GM19043 (cell line): ENCODE results near the gene PLCXD3.
A peak's percentile ranks its signal among the peaks of the same experiment; 100 is the strongest.

Source experiments
- ATAC-seq: cut with Tn5 transposase; IDR thresholded peaks from one replicate; pipeline ENCODE4 v1.9.1; 2021; ENCODE audit warnings: low read depth; ENCODE audit not compliant: unreplicated experiment

Gene PLCXD3

DNA sequence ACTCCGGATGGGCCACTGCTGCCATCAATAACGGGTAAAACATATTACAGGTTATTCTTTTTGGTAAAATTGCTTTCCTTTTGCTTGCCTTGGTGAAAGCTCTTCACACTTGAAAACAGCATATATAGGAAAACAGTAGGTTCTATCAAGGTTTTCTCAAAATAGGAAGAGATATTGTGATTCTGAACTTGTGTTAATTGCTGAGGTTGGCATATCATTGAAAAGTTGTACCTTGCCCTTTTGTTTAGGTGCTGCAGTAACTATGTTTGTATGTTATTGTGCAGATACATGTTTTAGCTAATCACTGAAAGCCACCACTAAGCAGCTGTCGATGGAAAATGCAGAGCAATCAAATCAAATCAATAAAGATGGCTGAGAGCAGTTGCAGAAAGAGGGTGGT, 219.1 kb downstream of the PLCXD3 start:
- no peak for ATAC-seq

DNA sequence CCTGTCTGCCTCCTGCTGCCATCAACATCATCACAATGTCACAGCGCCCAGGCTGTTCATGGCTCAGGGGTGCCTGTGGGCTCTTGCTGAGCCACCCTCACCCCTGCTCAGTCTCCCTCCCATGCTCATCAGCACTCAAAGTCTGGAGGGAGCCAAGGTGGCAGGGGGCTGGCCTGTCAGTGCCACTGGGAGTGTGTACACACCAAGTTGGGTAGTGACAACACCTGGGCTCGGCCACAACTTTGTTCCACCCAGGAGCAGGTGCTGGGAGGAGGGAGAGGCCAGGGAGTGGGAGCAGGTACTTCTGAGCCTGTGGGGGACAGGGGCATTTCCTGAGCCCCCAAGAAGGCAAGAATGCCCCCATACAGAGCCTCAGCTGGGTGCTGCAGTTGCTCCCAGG, 219.6 kb downstream of the PLCXD3 start:
- no peak for ATAC-seq

DNA sequence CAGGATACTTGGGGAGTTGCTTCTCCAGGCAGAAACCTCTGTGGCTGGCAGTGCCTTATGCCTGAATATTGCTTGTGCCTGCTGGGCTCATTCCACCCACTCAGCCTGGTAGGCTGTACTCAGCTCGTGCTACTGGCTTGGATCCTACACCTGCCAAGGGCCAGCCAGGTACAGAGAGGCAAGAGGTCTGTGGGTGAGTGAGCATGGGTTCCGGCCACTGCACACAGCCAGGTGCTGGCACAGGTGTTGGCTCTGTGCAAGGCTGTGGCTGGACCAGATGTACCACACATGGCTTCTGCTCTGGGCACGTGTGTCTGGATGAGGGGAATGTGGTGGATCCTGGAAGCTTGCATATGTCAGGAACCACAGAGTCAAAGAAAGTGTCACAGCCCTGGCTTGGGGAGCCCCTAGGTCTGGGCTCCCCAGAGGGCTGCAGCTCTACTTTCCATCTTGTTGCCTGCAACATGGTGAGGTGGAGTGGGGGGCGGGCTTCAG, 220.4 kb downstream of the PLCXD3 start:
- no peak for ATAC-seq

DNA sequence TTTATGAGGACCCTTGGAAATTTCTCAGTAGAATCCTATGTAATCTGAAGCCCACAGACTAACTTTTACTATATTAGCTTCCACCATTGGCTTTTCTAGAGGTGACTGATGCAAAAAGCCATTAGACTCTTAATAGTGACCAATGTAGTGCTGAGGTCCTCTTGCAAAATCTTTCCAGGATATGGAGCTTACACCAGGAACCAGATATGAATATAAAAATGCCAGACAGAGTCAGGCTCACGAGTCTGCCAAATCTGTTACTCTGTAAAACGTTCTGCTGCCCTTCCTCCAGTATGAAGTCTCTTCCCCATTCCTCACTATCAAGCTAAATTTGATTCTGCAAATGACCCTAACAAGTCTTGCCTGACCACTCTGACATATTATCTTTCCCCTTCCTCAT, 223.7 kb downstream of the PLCXD3 start:
- no peak for ATAC-seq

DNA sequence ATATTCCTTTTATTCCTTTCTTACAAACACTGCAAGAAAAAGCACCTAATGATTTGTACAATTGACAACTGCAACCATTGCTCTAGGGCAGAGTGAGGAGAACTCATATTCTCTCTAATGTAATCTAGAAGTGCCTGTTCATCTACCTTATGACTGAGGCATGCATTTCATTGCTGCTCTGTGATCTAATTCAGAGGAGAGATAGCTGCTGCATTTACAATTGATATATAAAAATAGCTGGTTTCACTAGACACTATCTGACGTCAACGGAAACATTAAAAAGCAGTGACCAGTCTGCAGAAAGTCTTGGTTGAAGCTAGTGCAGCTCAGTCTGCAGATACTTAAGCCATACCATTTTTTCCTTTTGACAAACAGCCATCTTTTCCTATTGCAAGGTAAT, 224.2 kb downstream of the PLCXD3 start:
- no peak for ATAC-seq

DNA sequence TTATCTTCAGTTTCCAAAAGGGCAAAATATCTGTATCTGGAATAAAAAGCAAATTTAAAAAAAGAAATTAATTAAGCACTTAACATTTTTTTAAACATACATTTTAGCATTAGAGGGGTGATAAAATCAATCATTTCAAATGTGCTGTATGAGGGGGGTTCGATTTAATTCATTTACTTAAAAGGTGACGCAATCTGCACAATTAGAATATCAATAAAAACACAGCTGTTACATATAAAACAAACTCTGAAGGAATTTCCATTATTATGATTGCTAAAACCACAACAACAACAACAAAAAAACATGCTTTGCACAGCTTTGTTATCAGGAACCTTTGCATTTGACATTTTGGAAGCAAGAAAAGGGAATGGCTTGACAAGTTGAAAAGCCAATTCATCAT, 225.5 kb downstream of the PLCXD3 start:
- no peak for ATAC-seq

DNA sequence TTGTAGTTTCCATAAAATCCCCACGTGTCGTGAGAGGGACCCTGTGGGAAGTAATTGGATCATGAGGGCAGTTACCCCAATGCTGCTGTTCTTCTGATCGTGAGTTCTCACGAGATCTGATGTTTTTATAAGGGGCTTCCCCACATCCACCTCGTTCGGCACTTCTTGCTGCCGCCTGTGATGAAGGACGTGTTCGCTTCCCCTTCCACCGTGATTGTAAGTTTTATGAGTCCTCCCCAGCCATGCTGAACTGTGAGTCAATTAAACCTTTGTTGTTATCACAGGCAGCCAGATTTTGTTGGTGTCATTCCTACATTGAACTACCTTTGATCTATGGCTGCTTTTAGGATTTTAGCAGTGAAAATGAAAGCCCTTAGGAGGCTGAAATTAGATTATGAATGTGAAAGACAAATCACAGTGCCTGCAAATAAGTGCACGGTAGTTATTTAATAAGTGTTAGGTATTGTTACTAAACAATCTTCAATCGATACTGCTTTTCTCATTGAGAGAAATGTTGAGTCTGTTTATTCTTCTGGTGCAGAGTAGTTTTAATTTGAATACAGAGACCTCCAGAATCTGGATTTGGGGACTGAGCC, 229.1 kb downstream of the PLCXD3 start:
- ATAC-seq: no peak

DNA sequence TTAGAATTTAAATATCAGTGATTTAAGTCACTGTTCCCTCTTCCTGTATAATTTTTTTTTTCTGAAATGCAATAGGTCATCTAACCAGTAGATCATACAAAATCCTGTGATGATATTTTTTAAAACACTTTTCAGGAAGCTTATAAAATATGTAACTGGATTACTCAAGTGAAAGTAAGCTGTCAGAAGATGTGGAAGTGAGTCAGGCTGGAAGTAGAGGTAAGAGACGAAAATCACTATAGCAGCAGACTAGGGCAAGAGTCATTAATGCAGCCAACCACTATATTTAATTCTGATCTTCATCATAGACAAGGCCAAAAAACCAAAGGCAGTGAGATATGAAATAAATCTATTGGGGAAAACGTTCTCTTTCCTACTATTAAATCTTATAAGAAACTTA, 231.4 kb downstream of the PLCXD3 start:
- no peak for ATAC-seq

DNA sequence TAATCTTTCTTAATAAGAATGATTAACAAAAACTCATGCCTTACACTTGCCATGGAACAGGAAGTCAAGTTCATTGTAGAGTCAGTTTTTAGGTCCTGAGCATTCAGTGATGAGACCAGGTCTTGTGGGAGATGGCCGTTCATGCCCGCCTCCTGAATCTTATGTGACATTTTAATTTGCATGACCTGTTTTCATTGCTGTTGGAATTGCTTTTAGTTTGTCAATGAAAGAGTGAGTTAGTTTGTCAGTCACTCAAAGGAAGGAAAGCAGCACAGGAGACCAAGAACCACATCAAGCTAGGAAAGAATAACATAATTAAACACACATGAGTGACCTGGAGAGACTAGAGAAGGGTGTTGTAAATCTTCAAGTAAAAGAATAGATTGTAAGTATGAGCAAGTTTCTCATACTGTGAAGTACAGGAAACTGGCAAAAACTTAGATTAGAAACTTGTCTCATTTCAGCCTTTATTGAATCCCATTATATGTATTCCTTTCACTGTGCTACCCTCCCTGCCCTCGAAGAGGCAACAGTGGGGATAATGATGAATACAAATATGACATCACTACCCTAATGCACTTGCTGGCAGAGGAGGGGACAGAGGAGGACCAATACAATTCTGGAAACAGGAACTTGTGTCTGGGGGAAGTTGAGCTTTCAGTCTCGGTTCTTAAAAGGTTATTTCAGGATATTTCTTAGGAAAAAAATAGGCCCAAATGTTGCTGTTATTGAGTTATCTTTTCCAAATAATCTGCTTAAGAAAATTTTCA, 232.7 kb downstream of the PLCXD3 start:
- no peak for ATAC-seq

DNA sequence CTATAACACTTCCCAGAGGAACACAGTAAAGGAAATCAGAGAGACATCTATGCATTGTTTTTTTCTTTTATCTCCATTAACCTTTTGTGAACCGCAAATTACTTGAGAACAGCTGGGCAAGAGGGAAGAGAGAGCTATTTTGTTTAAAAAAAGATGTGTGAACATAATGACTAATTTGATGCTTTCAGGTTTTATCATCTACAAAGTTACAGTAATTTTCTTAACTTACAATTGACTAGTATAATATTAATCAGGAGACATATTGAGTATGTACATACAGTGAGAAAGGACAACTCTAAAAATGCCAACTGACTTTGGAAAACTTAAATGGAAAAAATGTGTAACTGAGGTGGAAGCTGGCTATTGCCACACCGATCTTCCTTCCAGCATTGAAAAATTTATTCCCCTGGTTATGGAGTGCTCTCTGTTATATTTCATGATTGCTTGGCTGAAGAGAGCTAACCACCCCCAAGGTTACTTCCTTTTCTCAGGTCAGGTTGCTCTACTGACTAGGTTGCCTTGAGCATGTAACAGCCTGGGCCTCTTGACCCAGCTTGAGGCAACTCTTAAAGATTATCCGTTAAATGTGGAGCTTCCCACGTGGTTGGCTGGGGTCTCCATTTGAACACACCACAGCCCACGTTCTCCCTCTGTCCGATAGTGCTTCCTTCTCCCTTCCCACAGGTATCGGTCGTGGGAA, 234.4 kb downstream of the PLCXD3 start:
- peak; percentile 44 for ATAC-seq

DNA sequence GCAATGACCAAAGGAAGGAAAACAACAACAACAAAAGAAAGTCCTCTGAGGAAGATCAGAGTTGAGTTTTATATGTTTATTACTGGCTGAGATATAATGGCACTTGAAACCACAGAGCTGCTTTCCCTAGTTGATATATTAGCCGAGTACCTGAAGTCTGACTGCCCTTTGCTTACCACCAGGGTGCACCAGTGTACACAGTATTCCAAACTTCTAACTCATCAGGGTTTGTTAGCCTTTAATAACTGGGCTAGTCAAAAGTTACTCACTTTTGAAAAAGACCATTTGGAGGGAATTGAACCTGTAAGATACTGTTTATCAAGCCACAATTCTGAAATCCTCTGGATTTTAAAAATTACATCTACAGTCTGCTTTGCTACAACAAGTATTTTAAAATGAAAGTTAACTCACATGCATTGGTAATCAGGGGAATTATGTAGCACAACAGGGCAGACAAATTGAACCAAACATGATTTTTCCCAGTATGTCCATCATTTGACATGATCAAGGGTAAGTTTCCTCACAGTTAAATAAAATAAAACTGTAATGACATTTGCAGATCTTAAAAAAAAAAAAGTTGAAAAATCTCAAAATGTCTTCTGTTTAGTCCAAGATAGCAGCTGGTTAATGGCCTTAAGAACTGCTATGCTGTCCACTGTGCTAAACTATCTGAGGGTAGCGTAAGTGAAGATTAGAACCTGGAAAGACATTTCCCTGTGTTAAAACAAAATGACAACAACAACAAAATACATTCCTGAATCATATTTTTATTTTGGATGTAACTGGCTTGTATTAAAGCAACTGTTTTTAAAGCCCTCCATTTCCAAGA, 239.8 kb downstream of the PLCXD3 start:
- peak; percentile 64 for ATAC-seq

DNA sequence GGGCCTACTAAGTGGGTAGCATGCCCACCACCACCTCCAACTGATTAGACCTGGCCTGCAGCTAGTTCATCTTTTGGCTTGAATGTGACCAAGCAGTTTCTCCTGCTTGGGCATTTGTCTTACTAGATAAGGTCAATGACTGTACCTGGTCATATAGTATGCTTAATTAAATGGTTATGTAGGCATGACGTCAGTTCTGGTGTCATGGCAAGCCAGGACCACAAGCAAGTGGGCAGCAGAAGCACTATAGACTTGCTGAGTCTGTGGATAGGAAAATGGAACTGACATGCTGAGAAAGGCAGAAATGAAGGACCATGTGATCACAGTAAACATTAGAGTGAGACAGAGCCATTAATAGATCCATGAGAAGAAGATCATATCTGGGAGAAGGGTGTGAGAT, 241.5 kb downstream of the PLCXD3 start:
- ATAC-seq: no peak

DNA sequence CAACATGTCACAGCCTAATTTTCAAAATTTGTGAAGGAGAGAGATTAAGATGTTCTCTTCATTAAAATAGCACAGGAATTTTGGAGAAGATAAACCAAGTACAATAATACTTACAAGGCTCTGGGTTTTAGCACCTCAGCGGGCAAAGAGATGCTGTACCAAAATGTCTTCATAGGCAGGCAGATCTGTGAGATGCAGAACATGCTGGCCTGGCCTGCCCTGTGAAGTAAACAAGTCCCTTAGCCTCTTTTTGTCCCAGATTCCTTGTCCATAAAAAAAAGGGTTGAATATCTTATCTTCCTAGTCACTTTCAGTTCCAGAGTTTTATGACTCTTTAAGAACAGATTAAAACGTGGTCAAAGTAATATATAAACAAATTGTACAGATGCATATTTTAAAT, 244.0 kb downstream of the PLCXD3 start:
- no peak for ATAC-seq

DNA sequence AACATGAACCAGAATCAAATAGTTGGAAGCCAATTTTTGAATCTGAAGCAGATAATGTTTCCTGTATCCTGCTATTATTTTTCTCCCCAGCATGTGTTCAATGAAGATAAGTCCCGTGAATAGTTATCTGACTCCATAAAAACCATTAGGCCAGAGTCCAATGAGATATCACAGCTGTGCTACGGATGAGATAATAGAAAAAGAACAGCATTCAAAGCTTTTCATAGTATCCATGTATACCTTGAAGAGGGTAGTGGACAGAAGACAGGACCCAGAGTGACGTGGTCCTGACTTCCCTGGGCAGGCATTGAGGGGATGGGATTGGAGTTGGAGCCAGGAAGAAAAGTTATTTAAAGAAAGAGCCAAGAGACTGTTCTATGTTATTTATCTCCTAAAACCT, 246.4 kb downstream of the PLCXD3 start:
- no peak for ATAC-seq

DNA sequence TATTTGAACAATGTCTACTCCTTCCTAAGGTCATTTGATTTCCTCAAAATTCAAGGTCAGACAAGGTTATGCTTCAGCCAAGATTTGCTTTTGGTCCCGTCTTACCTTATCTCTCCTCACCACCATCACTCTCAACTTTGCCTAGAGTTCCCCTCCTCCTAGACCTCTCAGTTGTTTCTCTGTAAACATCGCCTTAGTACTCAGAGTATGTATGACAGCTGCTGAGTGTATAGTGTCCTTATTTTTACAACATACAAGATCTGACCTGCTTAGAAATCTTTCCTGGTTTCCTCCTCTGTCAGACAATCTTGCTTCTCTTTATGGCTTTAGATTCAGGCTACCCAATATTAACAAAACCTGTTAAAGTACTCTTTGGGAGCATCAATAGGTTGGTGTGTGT, 247.1 kb downstream of the PLCXD3 start:
- no peak for ATAC-seq
